Astrocyte (in vitro differentiated cells and primary cell): ENCODE data around the gene TMPRSS9. TPM values are rescaled to one million over a fixed set of nuclear protein-coding genes. Genes with fewer than 3 reads are reported as not detected.

Source experiments
- DNase-seq: peaks from one replicate; pipeline ENCODE4 v3.0.0-alpha.2; 2010; ENCODE audit warnings: low read depth
- FAIRE-seq: peaks from 2 replicates; lab custom pipeline; 2011; peaks lifted over from hg19 to GRCh38; lab: Jason Lieb, UNC
- H2AFZ ChIP-seq: 2 replicates; pipeline ENCODE4 v1.6.0; 2012; ENCODE audit warnings: low read depth, low read length, inconsistent platforms
- H3K27ac ChIP-seq: 2 replicates; pipeline ENCODE4 v1.5.1; 2011; ENCODE audit warnings: low read depth, low read length, inconsistent platforms
- H3K27me3 ChIP-seq: 2 replicates; pipeline ENCODE4 v1.6.0; 2011; ENCODE audit warnings: low read length, inconsistent platforms; ENCODE audit not compliant: insufficient read depth
- H3K36me3 ChIP-seq: 2 replicates; pipeline ENCODE4 v1.5.1; 2011; ENCODE audit warnings: low read length, inconsistent platforms; ENCODE audit not compliant: insufficient read depth
- H3K4me1 ChIP-seq: 2 replicates; pipeline ENCODE4 v1.5.1; 2011; ENCODE audit warnings: low read length, inconsistent platforms; ENCODE audit not compliant: insufficient read depth
- H3K4me2 ChIP-seq: 2 replicates; pipeline ENCODE4 v1.6.0; 2012; ENCODE audit warnings: low read length, inconsistent platforms
- H3K4me3 ChIP-seq: 2 replicates; pipeline ENCODE4 v1.5.1; 2011; ENCODE audit warnings: low read depth, mild to moderate bottlenecking, low read length, inconsistent platforms; ENCODE audit not compliant: insufficient read depth
- H3K79me2 ChIP-seq: 2 replicates; pipeline ENCODE4 v1.6.0; 2012; ENCODE audit warnings: mild to moderate bottlenecking, low read length, inconsistent platforms; ENCODE audit not compliant: insufficient read depth
- H3K9ac ChIP-seq: 2 replicates; pipeline ENCODE4 v1.6.0; 2012; ENCODE audit warnings: mild to moderate bottlenecking, low read length, inconsistent platforms
- H3K9me3 ChIP-seq: 2 replicates; pipeline ENCODE4 v1.5.1; 2012; ENCODE audit warnings: low read depth, mild to moderate bottlenecking, low read length, inconsistent platforms; ENCODE audit not compliant: insufficient read depth
- H4K20me1 ChIP-seq: 2 replicates; pipeline ENCODE4 v1.6.0; 2012; ENCODE audit warnings: low read length, inconsistent platforms; ENCODE audit not compliant: insufficient read depth
- H3K27ac Mint-ChIP-seq: one replicate; pipeline ENCODE4 v1.8.0; 2021; ENCODE audit warnings: mild to moderate bottlenecking, mixed read lengths; ENCODE audit not compliant: unreplicated experiment
- H3K27me3 Mint-ChIP-seq: one replicate; pipeline ENCODE4 v1.8.0; 2021; ENCODE audit warnings: low read depth, mixed read lengths; ENCODE audit not compliant: unreplicated experiment
- H3K36me3 Mint-ChIP-seq: one replicate; pipeline ENCODE4 v1.8.0; 2021; ENCODE audit warnings: low read depth, mixed read lengths; ENCODE audit not compliant: unreplicated experiment
- H3K4me1 Mint-ChIP-seq: one replicate; pipeline ENCODE4 v1.8.0; 2021; ENCODE audit warnings: low read depth, mixed read lengths; ENCODE audit not compliant: unreplicated experiment
- H3K4me3 Mint-ChIP-seq: one replicate; pipeline ENCODE4 v1.8.0; 2021; ENCODE audit warnings: mild to moderate bottlenecking, moderate library complexity, mixed read lengths; ENCODE audit not compliant: unreplicated experiment
- H3K9me3 Mint-ChIP-seq: one replicate; pipeline ENCODE4 v1.8.0; 2021; ENCODE audit warnings: mild to moderate bottlenecking, mixed read lengths; ENCODE audit not compliant: unreplicated experiment
- CTCF ChIP-seq: IDR thresholded peaks from 2 replicates; pipeline ENCODE4 v1.5.1; 2011; ENCODE audit warnings: low read depth, mild to moderate bottlenecking, inconsistent platforms, low read length, moderate library complexity; ENCODE audit not compliant: insufficient read depth
- EZH2 ChIP-seq: IDR thresholded peaks from 2 replicates; pipeline ENCODE4 v1.6.1; 2012; ENCODE audit warnings: mild to moderate bottlenecking, low read length, inconsistent platforms; ENCODE audit not compliant: insufficient read depth
- total RNA-seq: library from RNA; stranded (reverse); gene quantifications from 2 replicates; pipeline ENCODE4 v1.2.1, GENCODE V29; 2021

The TMPRSS9 gene
- total RNA-seq, 1 donor from 2014 or later, result 0.16 TPM

GRCh38 chr19:2443785-2444182 lies 83.7 kb downstream of the TMPRSS9 start:
- Histone ChIP-seq H3K9me3 (no peaks in the 10 kb centered on the region), H4K20me1 (peaks cover 72% of the 10 kb centered on the region), H3K27me3 (no peaks in the 10 kb centered on the region), H3K79me2 (peaks cover 86% of the 10 kb centered on the region), H3K36me3 (no peaks in the 10 kb centered on the region), H3K4me1 (no peaks in the 10 kb centered on the region), H3K27ac (no peak overlapping the region), H3K4me2 (no peak overlapping the region), H2AFZ (no peak overlapping the region), H3K4me3 (no peak overlapping the region), H3K9ac (no peak overlapping the region)
- TF ChIP-seq EZH2, result no peak
- no peak for TF ChIP-seq CTCF
- no peak for DNase-seq
- H3K36me3 Mint-ChIP-seq, result peaks cover 2% of the 10 kb centered on the region
- FAIRE-seq, result no peak
- H3K4me1 Mint-ChIP-seq, result peaks cover 3% of the 10 kb centered on the region
- H3K9me3 Mint-ChIP-seq, result no peaks in the 10 kb centered on the region
- no peak overlapping the region for H3K27ac Mint-ChIP-seq
- H3K27me3 Mint-ChIP-seq, result no peaks in the 10 kb centered on the region
- no peak overlapping the region for H3K4me3 Mint-ChIP-seq

- no peak overlapping the region for H3K9ac ChIP-seq
- no peaks in the 10 kb centered on the region for H3K9me3 Mint-ChIP-seq
- FAIRE-seq (no peak), DNase-seq (no peak)
- H3K36me3 Mint-ChIP-seq, result peaks cover 2% of the 10 kb centered on the region
- H3K4me3 Mint-ChIP-seq, result peak overlapping the region; percentile 20
- H3K36me3 ChIP-seq, result no peaks in the 10 kb centered on the region
- TF ChIP-seq EZH2 (no peak), CTCF (no peak)
- H3K4me2 ChIP-seq, result no peak overlapping the region
- no peaks in the 10 kb centered on the region for H3K4me1 ChIP-seq
- peaks cover 72% of the 10 kb centered on the region for H4K20me1 ChIP-seq
- no peaks in the 10 kb centered on the region for H3K9me3 ChIP-seq
- no peak overlapping the region for H3K4me3 ChIP-seq
- H3K79me2 ChIP-seq, result peaks cover 86% of the 10 kb centered on the region
- peaks cover 3% of the 10 kb centered on the region for H3K4me1 Mint-ChIP-seq
- H3K27me3 Mint-ChIP-seq, result no peaks in the 10 kb centered on the region
- H3K27ac ChIP-seq, result no peak overlapping the region
- no peak overlapping the region for H2AFZ ChIP-seq
- H3K27me3 ChIP-seq, result no peaks in the 10 kb centered on the region
- H3K27ac Mint-ChIP-seq, result no peak overlapping the region
Measured at GRCh38 chr19:2444251-2445002, 84.4 kb downstream of the TMPRSS9 start.

- H3K27ac Mint-ChIP-seq, result no peak overlapping the region
- peaks cover 1% of the 10 kb centered on the region for H3K9me3 Mint-ChIP-seq
- Histone ChIP-seq H2AFZ (no peak overlapping the region), H3K4me3 (no peak overlapping the region), H4K20me1 (peaks cover 73% of the 10 kb centered on the region), H3K36me3 (peaks cover 3% of the 10 kb centered on the region), H3K9ac (no peak overlapping the region), H3K27me3 (no peaks in the 10 kb centered on the region), H3K4me2 (no peak overlapping the region), H3K79me2 (peaks cover 92% of the 10 kb centered on the region), H3K9me3 (no peaks in the 10 kb centered on the region), H3K4me1 (no peaks in the 10 kb centered on the region), H3K27ac (no peak overlapping the region)
- no peak for FAIRE-seq
- no peak for TF ChIP-seq EZH2
- no peak for TF ChIP-seq CTCF
- no peaks in the 10 kb centered on the region for H3K27me3 Mint-ChIP-seq
- H3K36me3 Mint-ChIP-seq, result peaks cover 6% of the 10 kb centered on the region
- no peak for DNase-seq
- H3K4me1 Mint-ChIP-seq, result peaks cover 3% of the 10 kb centered on the region
- no peak overlapping the region for H3K4me3 Mint-ChIP-seq
Measured at GRCh38 chr19:2446381-2446780, 86.3 kb downstream of the TMPRSS9 start.
